Endothelial cell of umbilical vein (primary cell): ENCODE measurements around the gene UBE2I. TPM values are rescaled to one million over a fixed set of nuclear protein-coding genes. Genes with fewer than 3 reads are reported as not detected.

Experiments used
- BruUV-seq: library from RNA; stranded (reverse); fragments of 400-500 nt; replicated peaks from 2 replicates; lab custom pipeline; 2021; lab: Mats Ljungman, UMichigan
- CTCF ChIA-PET: fragments of 300-600, 350-600 bp; sonication (Branson Sonifier 250); formaldehyde crosslinking; loops from one replicate; lab custom pipeline; 2021; ENCODE audit warnings: antibody characterized with exemption, inconsistent platforms; lab: Charles Lee
- POLR2A ChIA-PET: fragments of 300-600, 350-600 bp; sonication (Branson Sonifier 250); formaldehyde crosslinking; loops from one replicate; lab custom pipeline; 2021; ENCODE audit warnings: antibody characterized with exemption, inconsistent platforms; lab: Charles Lee
- DNase-seq: peaks from one replicate; pipeline ENCODE4 v3.0.0-alpha.2; 2011; ENCODE audit warnings: low read depth, low spot score
- FAIRE-seq: peaks from 2 replicates; lab custom pipeline; 2011; peaks lifted over from hg19 to GRCh38; lab: Jason Lieb, UNC
- H2AFZ ChIP-seq: 2 replicates; pipeline ENCODE4 v1.6.0; 2012; ENCODE audit warnings: low read depth, low read length, control low read depth, inconsistent platforms
- H3K27ac ChIP-seq: 2 replicates; pipeline ENCODE4 v1.5.1; 2011; ENCODE audit warnings: low read depth, mild to moderate bottlenecking, control low read depth, low read length, moderate library complexity; ENCODE audit not compliant: insufficient read depth
- H3K27me3 ChIP-seq, 2 experiments: 2 replicates each; pipeline versions ENCODE4 v1.6.0 to v1.6.1; 2011; ENCODE audit warnings: low read length in 2 of 2, mixed read lengths in 1 of 2; ENCODE audit not compliant: control insufficient read depth in 2 of 2, insufficient read depth in 2 of 2
- H3K36me3 ChIP-seq, 2 experiments: 2 replicates in 1 of 2; 3 replicates in 1 of 2; pipeline ENCODE4 v1.5.1; 2011; ENCODE audit warnings: low read length in 2 of 2, mild to moderate bottlenecking in 1 of 2, moderate library complexity in 1 of 2; ENCODE audit not compliant: control insufficient read depth in 2 of 2, insufficient read depth in 2 of 2; ENCODE audit errors: extremely low read depth in 1 of 2
- H3K4me1 ChIP-seq: 3 replicates; pipeline ENCODE4 v1.5.1; 2011; ENCODE audit warnings: mild to moderate bottlenecking, low read length; ENCODE audit not compliant: control insufficient read depth, insufficient read depth; ENCODE audit errors: extremely low read depth
- H3K4me2 ChIP-seq: 2 replicates; pipeline ENCODE4 v1.6.1; 2011; ENCODE audit warnings: low read length, control low read depth, mixed read lengths; ENCODE audit not compliant: insufficient read depth
- H3K4me3 ChIP-seq, 3 experiments: fragments of 200-600 bp in 1 of 3; sonication (generic), shearing (Covaris generic) in 1 of 3; replicated peaks in 1 of 3; 2 replicates each; pipeline ENCODE4 v1.5.1; 2011 to 2016; ENCODE audit warnings: control low read depth in 3 of 3, low read length in 3 of 3, mild to moderate bottlenecking in 2 of 3, inconsistent platforms in 1 of 3, low read depth in 1 of 3, moderate library complexity in 1 of 3; ENCODE audit not compliant: insufficient read depth in 1 of 3
- H3K79me2 ChIP-seq: 2 replicates; pipeline ENCODE4 v1.6.0; 2012; ENCODE audit warnings: low read length, inconsistent platforms; ENCODE audit not compliant: control insufficient read depth, insufficient read depth
- H3K9ac ChIP-seq: replicated peaks from 2 replicates; pipeline ENCODE3; 2011; ENCODE audit warnings: low read length, control low read depth; ENCODE audit not compliant: insufficient read depth; ENCODE audit errors: extremely low read depth
- H3K9me1 ChIP-seq: replicated peaks from 3 replicates; pipeline ENCODE4 v1.6.0; 2011; ENCODE audit warnings: mild to moderate bottlenecking, low read length; ENCODE audit not compliant: control insufficient read depth, insufficient read depth; ENCODE audit errors: extremely low read depth
- H3K9me3 ChIP-seq: replicated peaks from 2 replicates; pipeline ENCODE4 v1.5.1; 2012; ENCODE audit warnings: low read length, inconsistent platforms; ENCODE audit not compliant: control insufficient read depth, insufficient read depth
- H4K20me1 ChIP-seq: replicated peaks from 2 replicates; pipeline ENCODE3; 2011; ENCODE audit warnings: mild to moderate bottlenecking, low read length; ENCODE audit not compliant: control insufficient read depth, insufficient read depth; ENCODE audit errors: extremely low read depth
- EZH2 ChIP-seq: IDR thresholded peaks from 2 replicates; pipeline ENCODE4 v1.6.1; 2012; ENCODE audit warnings: borderline replicate concordance, low read depth, mild to moderate bottlenecking, moderate library complexity, low read length, inconsistent platforms; ENCODE audit not compliant: severe bottlenecking
- FOS ChIP-seq: IDR thresholded peaks from 2 replicates; pipeline ENCODE4 v1.6.1; 2011; ENCODE audit warnings: mild to moderate bottlenecking, low read length, moderate library complexity, borderline replicate concordance; ENCODE audit not compliant: insufficient read depth
- GATA2 ChIP-seq: IDR thresholded peaks from 2 replicates; pipeline ENCODE4 v1.7.0; 2011; ENCODE audit warnings: low read depth, mild to moderate bottlenecking, moderate library complexity, mixed read lengths, low read length; ENCODE audit not compliant: insufficient read length, insufficient read depth
- JUN ChIP-seq: IDR thresholded peaks from 2 replicates; pipeline ENCODE4 v1.6.1; 2011; ENCODE audit warnings: borderline replicate concordance, low read depth; ENCODE audit not compliant: insufficient read length, insufficient read depth
- MAX ChIP-seq: IDR thresholded peaks from 2 replicates; pipeline ENCODE4 v1.6.1; 2011; ENCODE audit not compliant: insufficient read depth, insufficient read length
- MYC ChIP-seq: IDR thresholded peaks from one replicate; pipeline ENCODE4 v1.6.1; 2011; ENCODE audit warnings: mild to moderate bottlenecking, low read depth, low read length
- POLR2A ChIP-seq: IDR thresholded peaks from 2 replicates; pipeline ENCODE4 v1.6.1; 2012; ENCODE audit warnings: low read depth, mild to moderate bottlenecking, control low read depth, low read length
- POLR2AphosphoS5 ChIP-seq: IDR thresholded peaks from 2 replicates; pipeline ENCODE4 v1.6.1; 2012; ENCODE audit warnings: low read depth, mild to moderate bottlenecking, control low read depth, low read length, moderate library complexity; ENCODE audit not compliant: insufficient read depth
- dilution Hi-C: fragments of 300-500 bp; cut with MboI; formaldehyde crosslinking; loops from one replicate; pipeline ENCODE4 v1.15.0; 2019; ENCODE audit warnings: low sequenced_read_pairs; ENCODE audit not compliant: extremely low pct_ligation_motif_present
- intact Hi-C: fragments of 100-400 bp; cut with micrococcal nuclease; formaldehyde crosslinking; loops from one replicate; pipeline ENCODE4 v1.10.0; 2022
- polyA plus RNA-seq, 4 experiments: library from polyadenylated mRNA; depleted of rRNA in 3 of 4; stranded (reverse) in 3 of 4; unstranded in 1 of 4; fragments of >200 nt; gene quantifications; 2 replicates each; pipeline versions ENCODE4 v1.2.1 to v1.2.3, GENCODE V29; 2011 to 2012; ENCODE audit warnings: missing spikeins in 1 of 4
- total RNA-seq: library from RNA; stranded (reverse); gene quantifications from 2 replicates; pipeline ENCODE4 v1.2.3, GENCODE V29; 2021
- TF ChIP-seq, protein P1 (sequence below), 2 donors: IDR thresholded peaks; 1 replicate in 1 of 2; 2 replicates in 1 of 2; pipeline ENCODE4 v1.5.1; 2011; ENCODE audit warnings: low read length in 2 of 2, mild to moderate bottlenecking in 2 of 2, moderate library complexity in 2 of 2, control low read depth in 1 of 2, inconsistent platforms in 1 of 2, low read depth in 1 of 2; ENCODE audit not compliant: insufficient read depth in 1 of 2; ENCODE audit errors: extremely low read depth in 1 of 2

UBE2I gene
- total and polyA plus RNA-seq, 2 donors (not counting 3 experiments of a cell fraction or from before 2014, with no cell fraction given) = 122 to 233 TPM

GRCh38 chr16:1341495-1342420 lies 32.3 kb downstream of the UBE2I start:
- no TSS peak for BruUV-seq
- Histone ChIP-seq H3K4me3 (no peak overlapping the region), H3K9me3 (no peaks in the 10 kb centered on the region), H3K4me1 (no peaks in the 10 kb centered on the region), H3K4me2 (no peak overlapping the region), H3K9me1 (no peaks in the 10 kb centered on the region), H3K79me2 (no peaks in the 10 kb centered on the region), H4K20me1 (no peaks in the 10 kb centered on the region), H2AFZ (no peak overlapping the region), H3K27ac (no peak overlapping the region), H3K9ac (no peak overlapping the region), H3K27me3 (no peaks in the 10 kb centered on the region), H3K36me3 (no peaks in the 10 kb centered on the region)
- CTCF ChIA-PET = no interaction called here
- TF ChIP-seq, protein P1, sequence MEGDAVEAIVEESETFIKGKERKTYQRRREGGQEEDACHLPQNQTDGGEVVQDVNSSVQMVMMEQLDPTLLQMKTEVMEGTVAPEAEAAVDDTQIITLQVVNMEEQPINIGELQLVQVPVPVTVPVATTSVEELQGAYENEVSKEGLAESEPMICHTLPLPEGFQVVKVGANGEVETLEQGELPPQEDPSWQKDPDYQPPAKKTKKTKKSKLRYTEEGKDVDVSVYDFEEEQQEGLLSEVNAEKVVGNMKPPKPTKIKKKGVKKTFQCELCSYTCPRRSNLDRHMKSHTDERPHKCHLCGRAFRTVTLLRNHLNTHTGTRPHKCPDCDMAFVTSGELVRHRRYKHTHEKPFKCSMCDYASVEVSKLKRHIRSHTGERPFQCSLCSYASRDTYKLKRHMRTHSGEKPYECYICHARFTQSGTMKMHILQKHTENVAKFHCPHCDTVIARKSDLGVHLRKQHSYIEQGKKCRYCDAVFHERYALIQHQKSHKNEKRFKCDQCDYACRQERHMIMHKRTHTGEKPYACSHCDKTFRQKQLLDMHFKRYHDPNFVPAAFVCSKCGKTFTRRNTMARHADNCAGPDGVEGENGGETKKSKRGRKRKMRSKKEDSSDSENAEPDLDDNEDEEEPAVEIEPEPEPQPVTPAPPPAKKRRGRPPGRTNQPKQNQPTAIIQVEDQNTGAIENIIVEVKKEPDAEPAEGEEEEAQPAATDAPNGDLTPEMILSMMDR (IDR thresholded peaks at IDR 0.05; ENCODE audit: extremely low read depth in 1 of 2, insufficient read depth in 1 of 2, low read depth in 1 of 2, low read length in 2 of 2) = no peak
- TF ChIP-seq MAX (no peak), POLR2AphosphoS5 (no peak), EZH2 (no peak), GATA2 (no peak), MYC (no peak), JUN (no peak), POLR2A (no peak), FOS (no peak)
- POLR2A ChIA-PET = no interaction called here
- FAIRE-seq (no peak), DNase-seq (no peak)
- dilution Hi-C loops = no loop called here
- intact Hi-C loops = no loop called here
